RWPE1 (cell line): ENCODE measurements around the gene ZNF362.

Experiments used
- CTCF ChIA-PET: fragments of 350-600 bp; sonication (Branson Sonifier 250); formaldehyde crosslinking; extraction: SDS; loops from one replicate; lab custom pipeline; 2021; lab: Yijun Ruan, JAX
- POLR2A ChIA-PET: fragments of 400-600 bp; formaldehyde crosslinking; extraction: SDS; loops from one replicate; lab custom pipeline; 2020; ENCODE audit warnings: antibody characterized with exemption; ENCODE audit not compliant: low non-redundant PET; lab: Yijun Ruan, JAX
- DNase-seq: peaks from one replicate; pipeline ENCODE4 v3.0.0; 2012; ENCODE audit warnings: low spot score
- H3K27ac ChIP-seq: fragments of 450-650 bp; 2 replicates; pipeline ENCODE4 v1.5.1; 2017
- CTCF ChIP-seq: fragments of 450-650 bp; conservative IDR thresholded peaks from 2 replicates; pipeline ENCODE4 v1.5.1; 2017; ENCODE audit warnings: low read depth, mild to moderate bottlenecking

The ZNF362 gene

GRCh38 chr1:33248244-33248643 is 8.0 kb upstream of the ZNF362 start:
- TF ChIP-seq CTCF = no peak
- CTCF ChIA-PET = interaction anchor here (0.6 to 1.0 kb wide), 2 partner anchors 27 to 33 kb away, joined by 3 read pairs; no protein-coding TSS in a partner anchor
- DNase-seq = no peak

GRCh38 chr1:33249422-33249821 is 6.9 kb upstream of the ZNF362 start:
- CTCF ChIA-PET = no interaction called here
- POLR2A ChIA-PET = no interaction called here
- DNase-seq = no peak
- no peak for TF ChIP-seq CTCF
- no peak overlapping the region for H3K27ac ChIP-seq

More at GRCh38 chr1:33248244-33248643, 8.0 kb upstream of the ZNF362 start:
- no peak overlapping the region for H3K27ac ChIP-seq
- POLR2A ChIA-PET = no interaction called here

GRCh38 chr1:33250217-33250616 is 6.1 kb upstream of the ZNF362 start:
- POLR2A ChIA-PET = no interaction called here
- DNase-seq = no peak
- CTCF ChIA-PET = no interaction called here
- no peak overlapping the region for H3K27ac ChIP-seq
- no peak for TF ChIP-seq CTCF

- H3K27ac ChIP-seq = no peak overlapping the region
- ChIA-PET POLR2A (no interaction called here), CTCF (no interaction called here)
- no peak for TF ChIP-seq CTCF
- no peak for DNase-seq
These were observed 5.6 kb upstream of the ZNF362 start for GRCh38 chr1:33250724-33251123.

GRCh38 chr1:33254491-33254890 is 1.8 kb upstream of the ZNF362 start:
- ChIA-PET CTCF (interaction anchor here (1.0 kb wide), 1 partner anchor 44 kb away, joined by 3 read pairs; no protein-coding TSS in a partner anchor), POLR2A (no interaction called here)
- no peak for TF ChIP-seq CTCF
- DNase-seq = no peak
- no peak overlapping the region for H3K27ac ChIP-seq

GRCh38 chr1:33255347-33256220 is 708 bp upstream of the ZNF362 start:
- H3K27ac ChIP-seq = peak overlapping the region; percentile 86
- ChIA-PET CTCF (interaction anchor here (1.0 to 1.1 kb wide), 2 partner anchors 24 to 43 kb away, joined by 3 read pairs; no protein-coding TSS in a partner anchor), POLR2A (interaction anchor here (0.6 to 0.7 kb wide), 2 partner anchors 94 to 156 kb away, joined by 3 to 4 read pairs; no protein-coding TSS in a partner anchor)
- no peak for TF ChIP-seq CTCF
- DNase-seq = peak; percentile 55
